ENCODE data around the gene FCN3. TPM values are rescaled to one million over a fixed set of nuclear protein-coding genes. Genes with fewer than 3 reads are reported as not detected.
"Not testable (repeated sequence)": the region's sequence is repeated elsewhere in the genome, so short reads cannot be mapped to it uniquely, and the experiment has no call there.

The FCN3 gene
- total and polyA plus RNA-seq, 2 donors (not counting 3 experiments of a cell fraction or from before 2014, with no cell fraction given): 0.15 TPM; not detected in 1

- H3K4me2 ChIP-seq (ENCODE audit: insufficient read depth, low read length): no peak overlapping the region
- H3K79me2 ChIP-seq (ENCODE audit: control insufficient read depth, insufficient read depth, low read length): peaks cover 5% of the 10 kb centered on the region
- ChIA-PET POLR2A (no interaction called here), CTCF (interaction anchor here (0.7 to 7.4 kb wide), 14 partner anchors 9 to 344 kb away, joined by 3 to 161 read pairs (median 8); partner anchors contain the start of gene MAP3K6)
- H2AFZ ChIP-seq (ENCODE audit: low read depth, low read length): no peak overlapping the region
- DNase-seq (ENCODE audit: low read depth, low spot score) (peak; percentile 46), FAIRE-seq (peak; percentile 86)
- no peaks in the 10 kb centered on the region for H4K20me1 ChIP-seq (replicated peaks; ENCODE audit: control insufficient read depth, extremely low read depth, insufficient read depth, low read length)
- intact Hi-C loops (cut with micrococcal nuclease) (loop anchor here (1.0 kb wide), 2 partner anchors 31 to 87 kb away; no protein-coding TSS in a partner anchor), dilution Hi-C loops (cut with MboI; ENCODE audit: extremely low pct_ligation_motif_present, low sequenced_read_pairs) (no loop called here)
- no peaks in the 10 kb centered on the region for H3K36me3 ChIP-seq (ENCODE audit: control insufficient read depth in 2 of 2, extremely low read depth in 1 of 2, insufficient read depth in 2 of 2, low read length in 2 of 2)
- H3K27me3 ChIP-seq (ENCODE audit: control insufficient read depth in 2 of 2, insufficient read depth in 2 of 2, low read length in 2 of 2): no peaks in the 10 kb centered on the region
- H3K9ac ChIP-seq (replicated peaks; ENCODE audit: extremely low read depth, insufficient read depth, low read length): no peak overlapping the region
- H3K9me1 ChIP-seq (replicated peaks; ENCODE audit: control insufficient read depth, extremely low read depth, insufficient read depth, low read length): no peaks in the 10 kb centered on the region
- no TSS peak for BruUV-seq (replicated peaks)
- no peaks in the 10 kb centered on the region for H3K9me3 ChIP-seq (replicated peaks; ENCODE audit: control insufficient read depth, insufficient read depth, low read length)
- no peak overlapping the region for H3K4me3 ChIP-seq (replicated peaks in 1 of 3; ENCODE audit: insufficient read depth in 1 of 3, low read depth in 1 of 3, low read length in 3 of 3)
- no peak overlapping the region for H3K27ac ChIP-seq (ENCODE audit: insufficient read depth, low read depth, low read length)
- TF ChIP-seq CTCF (IDR thresholded peaks at IDR 0.05; ENCODE audit: extremely low read depth in 1 of 2, insufficient read depth in 1 of 2, low read depth in 1 of 2, low read length in 2 of 2): peak; percentile 81 to 85
- no peak for TF ChIP-seq FOS (IDR thresholded peaks at IDR 0.05; ENCODE audit: borderline replicate concordance, insufficient read depth, low read length)
- H3K4me1 ChIP-seq (ENCODE audit: control insufficient read depth, extremely low read depth, insufficient read depth, low read length): peaks cover 21% of the 10 kb centered on the region
Measured at GRCh38 chr1:27388337-27389005, 13.8 kb upstream of the FCN3 start.

GRCh38 chr1:27384797-27385196, 10.2 kb upstream of the FCN3 start:
- H3K79me2 ChIP-seq (ENCODE audit: control insufficient read depth, insufficient read depth, low read length); H3K4me2 ChIP-seq (ENCODE audit: insufficient read depth, low read length); H3K27ac ChIP-seq (ENCODE audit: insufficient read depth, low read depth, low read length); BruUV-seq (replicated peaks); intact Hi-C loops (cut with micrococcal nuclease); H3K4me1 ChIP-seq (ENCODE audit: control insufficient read depth, extremely low read depth, insufficient read depth, low read length); H2AFZ ChIP-seq (ENCODE audit: low read depth, low read length); H3K9ac ChIP-seq (replicated peaks; ENCODE audit: extremely low read depth, insufficient read depth, low read length); H3K9me3 ChIP-seq (replicated peaks; ENCODE audit: control insufficient read depth, insufficient read depth, low read length); H3K36me3 ChIP-seq (ENCODE audit: control insufficient read depth in 2 of 2, extremely low read depth in 1 of 2, insufficient read depth in 2 of 2, low read length in 2 of 2); POLR2A ChIA-PET; H4K20me1 ChIP-seq (replicated peaks; ENCODE audit: control insufficient read depth, extremely low read depth, insufficient read depth, low read length); DNase-seq (ENCODE audit: low read depth, low spot score); H3K4me3 ChIP-seq (replicated peaks in 1 of 3; ENCODE audit: insufficient read depth in 1 of 3, low read depth in 1 of 3, low read length in 3 of 3); dilution Hi-C loops (cut with MboI; ENCODE audit: extremely low pct_ligation_motif_present, low sequenced_read_pairs); H3K9me1 ChIP-seq (replicated peaks; ENCODE audit: control insufficient read depth, extremely low read depth, insufficient read depth, low read length); H3K27me3 ChIP-seq (ENCODE audit: control insufficient read depth in 2 of 2, insufficient read depth in 2 of 2, low read length in 2 of 2); FAIRE-seq: not testable (repeated sequence)
- CTCF ChIA-PET: interaction anchor here (0.6 to 1.2 kb wide), 5 partner anchors 9 to 84 kb away, joined by 3 to 5 read pairs (median 4); no protein-coding TSS in a partner anchor
